Right lobe of liver (tissue), 4 donors: ENCODE data around the gene MYO7B.

Experiments used
- POLR2A ChIP-seq: fragments of 450-650 bp; IDR thresholded peaks from one replicate; pipeline ENCODE4 v1.6.1; 2017; ENCODE audit warnings: antibody characterized with exemption, mild to moderate bottlenecking
- TF ChIP-seq, protein P1 (sequence below), 4 donors: fragments of 200-600 bp in 3 of 4; fragments of 450-650 bp in 1 of 4; IDR thresholded peaks; one replicate each; pipeline versions ENCODE4 v1.5.1 to v1.8.0; 2016 to 2022; ENCODE audit warnings: antibody characterized with exemption in 4 of 4, mild to moderate bottlenecking in 2 of 4
- donor health status: DM: no; HTN: no; CAD: no.
- donor health status: DM: no; HTN: no; CAD: no.
- donor health status: DM: no; HTN: yes; CAD: no.

DNA sequence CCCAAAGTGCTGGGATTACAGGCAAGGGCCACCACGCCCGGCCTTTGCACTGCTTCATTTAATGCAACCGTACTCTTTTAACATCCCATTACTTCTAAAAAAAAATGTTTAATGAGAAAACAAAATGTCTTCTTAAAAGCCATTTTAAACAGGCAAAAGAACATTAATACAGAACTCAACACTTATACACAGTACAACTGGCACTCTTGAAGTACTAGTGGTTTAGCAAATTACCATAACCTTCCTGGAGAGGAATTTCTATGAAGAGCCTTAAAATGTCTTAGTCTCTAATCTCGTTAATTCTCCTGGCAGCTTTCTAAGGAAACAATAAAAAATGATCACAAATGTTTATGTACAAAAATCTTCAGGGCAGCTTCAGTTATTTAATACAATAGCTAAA lies 15.1 kb upstream of the MYO7B start:
- TF ChIP-seq, protein P1, sequence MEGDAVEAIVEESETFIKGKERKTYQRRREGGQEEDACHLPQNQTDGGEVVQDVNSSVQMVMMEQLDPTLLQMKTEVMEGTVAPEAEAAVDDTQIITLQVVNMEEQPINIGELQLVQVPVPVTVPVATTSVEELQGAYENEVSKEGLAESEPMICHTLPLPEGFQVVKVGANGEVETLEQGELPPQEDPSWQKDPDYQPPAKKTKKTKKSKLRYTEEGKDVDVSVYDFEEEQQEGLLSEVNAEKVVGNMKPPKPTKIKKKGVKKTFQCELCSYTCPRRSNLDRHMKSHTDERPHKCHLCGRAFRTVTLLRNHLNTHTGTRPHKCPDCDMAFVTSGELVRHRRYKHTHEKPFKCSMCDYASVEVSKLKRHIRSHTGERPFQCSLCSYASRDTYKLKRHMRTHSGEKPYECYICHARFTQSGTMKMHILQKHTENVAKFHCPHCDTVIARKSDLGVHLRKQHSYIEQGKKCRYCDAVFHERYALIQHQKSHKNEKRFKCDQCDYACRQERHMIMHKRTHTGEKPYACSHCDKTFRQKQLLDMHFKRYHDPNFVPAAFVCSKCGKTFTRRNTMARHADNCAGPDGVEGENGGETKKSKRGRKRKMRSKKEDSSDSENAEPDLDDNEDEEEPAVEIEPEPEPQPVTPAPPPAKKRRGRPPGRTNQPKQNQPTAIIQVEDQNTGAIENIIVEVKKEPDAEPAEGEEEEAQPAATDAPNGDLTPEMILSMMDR (IDR thresholded peaks at IDR 0.05): no peak
- no peak for TF ChIP-seq POLR2A
